C4-2B (cell line): Measurements from ENCODE around the gene USP2.
A peak's percentile ranks its signal among the peaks of the same experiment; 100 is the strongest.

Source experiments
- H3K27ac ChIP-seq: fragments of 450-650 bp; 2 replicates; pipeline ENCODE4 v1.5.1; 2017
- ZFX ChIP-seq: fragments of 450-650 bp; IDR thresholded peaks from 2 replicates; pipeline ENCODE4 v1.6.1; 2017
- TF ChIP-seq, protein P1 (sequence below): fragments of 450-650 bp; conservative IDR thresholded peaks from 2 replicates; pipeline ENCODE4 v1.5.1; 2017; ENCODE audit warnings: mild to moderate bottlenecking

USP2 gene

DNA sequence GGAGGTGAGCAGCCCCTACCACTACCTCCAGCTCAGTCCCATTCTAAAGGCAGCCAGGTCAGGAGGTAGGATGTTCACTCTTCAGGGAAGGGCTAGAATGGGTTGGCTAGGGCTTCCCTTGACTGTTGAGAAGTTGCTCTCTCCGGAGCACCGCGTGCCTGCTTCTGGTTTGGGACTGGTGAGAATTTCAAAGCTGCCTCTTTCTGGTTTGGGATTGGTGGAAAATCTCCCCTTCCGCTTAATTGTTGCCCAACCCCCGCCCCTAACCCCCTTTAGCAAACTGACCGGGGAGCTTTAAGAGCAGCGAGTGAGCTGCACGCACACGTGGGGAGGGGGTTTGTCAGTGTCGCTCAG lies 686 bp downstream of the USP2 start:
- peak overlapping the region; percentile 23 for H3K27ac ChIP-seq
- no peak for TF ChIP-seq ZFX
- TF ChIP-seq, protein P1, sequence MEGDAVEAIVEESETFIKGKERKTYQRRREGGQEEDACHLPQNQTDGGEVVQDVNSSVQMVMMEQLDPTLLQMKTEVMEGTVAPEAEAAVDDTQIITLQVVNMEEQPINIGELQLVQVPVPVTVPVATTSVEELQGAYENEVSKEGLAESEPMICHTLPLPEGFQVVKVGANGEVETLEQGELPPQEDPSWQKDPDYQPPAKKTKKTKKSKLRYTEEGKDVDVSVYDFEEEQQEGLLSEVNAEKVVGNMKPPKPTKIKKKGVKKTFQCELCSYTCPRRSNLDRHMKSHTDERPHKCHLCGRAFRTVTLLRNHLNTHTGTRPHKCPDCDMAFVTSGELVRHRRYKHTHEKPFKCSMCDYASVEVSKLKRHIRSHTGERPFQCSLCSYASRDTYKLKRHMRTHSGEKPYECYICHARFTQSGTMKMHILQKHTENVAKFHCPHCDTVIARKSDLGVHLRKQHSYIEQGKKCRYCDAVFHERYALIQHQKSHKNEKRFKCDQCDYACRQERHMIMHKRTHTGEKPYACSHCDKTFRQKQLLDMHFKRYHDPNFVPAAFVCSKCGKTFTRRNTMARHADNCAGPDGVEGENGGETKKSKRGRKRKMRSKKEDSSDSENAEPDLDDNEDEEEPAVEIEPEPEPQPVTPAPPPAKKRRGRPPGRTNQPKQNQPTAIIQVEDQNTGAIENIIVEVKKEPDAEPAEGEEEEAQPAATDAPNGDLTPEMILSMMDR: no peak

DNA sequence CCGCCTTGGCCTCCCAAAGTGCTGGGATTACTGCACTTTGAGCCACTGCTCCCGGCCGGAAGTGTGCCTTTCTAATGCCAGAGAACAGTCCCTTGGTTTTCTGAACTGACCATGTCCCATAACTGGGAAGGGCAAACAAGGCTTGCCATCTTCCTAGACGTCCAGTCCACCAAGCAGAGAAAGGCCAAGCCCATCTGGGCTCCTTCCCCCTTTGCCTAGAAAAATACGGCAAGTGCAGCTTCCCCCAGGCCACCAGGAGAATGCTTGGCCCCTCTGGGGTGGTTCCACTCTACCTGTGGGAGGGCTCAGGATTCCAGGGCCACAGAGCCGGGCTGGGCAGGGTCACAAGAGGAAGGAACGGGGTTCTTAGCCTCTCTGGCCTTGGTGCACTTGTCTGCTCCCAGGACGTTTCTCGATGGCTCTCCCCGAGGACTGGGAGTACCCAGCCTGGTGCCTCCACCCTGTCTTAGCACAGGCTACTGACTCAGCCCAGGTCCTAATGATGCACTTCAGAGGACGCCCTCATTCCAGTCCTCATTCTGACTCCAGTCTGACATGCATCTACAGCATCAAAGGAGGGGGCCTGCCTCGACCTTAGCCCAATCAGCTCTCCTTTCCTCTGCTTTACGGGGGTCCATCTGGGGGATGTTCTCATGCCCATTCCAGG lies 1.2 kb downstream of the USP2 start:
- TF ChIP-seq, protein P1: no peak
- TF ChIP-seq ZFX: no peak
- H3K27ac ChIP-seq: no peak overlapping the region

DNA sequence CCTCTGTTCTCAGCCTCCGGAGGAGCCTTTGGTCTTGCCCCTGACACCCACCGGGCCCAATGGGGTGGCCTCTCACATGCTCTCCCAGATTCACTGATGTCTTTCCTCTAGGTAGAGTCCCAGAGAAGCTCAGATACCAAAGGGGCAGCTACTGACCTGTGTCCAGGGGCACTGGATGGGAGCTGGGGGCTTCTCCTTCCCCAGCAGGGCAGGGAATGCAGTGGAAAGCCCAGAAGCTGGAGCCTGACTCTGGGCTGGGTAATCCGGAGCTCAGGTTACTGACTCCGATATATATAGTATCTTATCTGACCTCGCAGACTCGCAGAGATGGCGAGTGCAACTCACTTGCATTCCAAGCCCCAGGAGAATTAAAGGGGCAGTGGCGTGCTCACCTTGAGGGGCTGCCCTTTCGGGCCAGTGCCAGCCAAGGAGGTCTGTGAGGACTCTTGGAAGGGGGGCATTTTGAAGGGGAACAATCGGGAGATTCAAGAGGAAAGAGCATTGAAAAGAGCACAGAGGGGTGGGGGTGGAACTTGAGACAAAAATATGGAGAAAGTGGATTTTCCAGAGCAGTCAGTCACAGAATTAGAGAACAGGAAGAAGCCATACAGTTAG lies 2.5 kb downstream of the USP2 start:
- no peak for TF ChIP-seq ZFX
- TF ChIP-seq, protein P1: no peak
- H3K27ac ChIP-seq: no peak overlapping the region

DNA sequence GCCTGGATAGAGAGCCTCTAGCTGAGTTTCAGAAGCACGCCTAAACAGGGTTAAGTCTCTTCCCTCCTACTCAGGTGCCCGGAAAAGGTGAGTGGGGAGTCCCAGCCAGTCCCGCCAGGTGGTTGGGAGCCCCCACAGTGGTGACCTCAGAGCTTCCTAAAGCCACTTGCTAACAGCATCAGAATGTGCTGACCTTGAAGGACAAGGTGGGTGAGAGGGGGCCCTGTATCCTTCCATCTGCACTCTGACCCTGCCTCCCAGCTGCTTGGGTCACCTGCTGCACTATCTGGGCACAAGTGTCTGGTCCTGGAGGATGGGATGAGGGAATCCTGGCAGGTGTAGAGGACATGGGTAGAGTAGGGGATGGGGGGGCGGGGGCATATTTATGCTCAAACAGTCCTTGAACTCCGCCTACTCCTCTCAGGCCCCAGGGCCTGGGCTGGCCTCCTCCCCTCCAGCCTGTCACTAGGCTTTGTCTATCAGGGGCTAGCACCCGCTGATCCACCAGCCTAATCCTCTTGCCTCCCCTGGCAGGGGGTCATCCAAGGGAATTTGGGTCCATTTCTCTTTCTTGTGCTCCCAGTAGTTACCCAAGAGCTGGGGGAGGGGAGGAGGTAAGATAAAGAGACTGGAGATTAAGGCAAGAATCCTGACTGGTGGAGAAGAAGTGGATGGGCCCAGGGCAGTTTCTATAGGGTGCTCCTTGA lies 3.4 kb downstream of the USP2 start:
- TF ChIP-seq, protein P1: no peak
- TF ChIP-seq ZFX: no peak
- no peak overlapping the region for H3K27ac ChIP-seq

DNA sequence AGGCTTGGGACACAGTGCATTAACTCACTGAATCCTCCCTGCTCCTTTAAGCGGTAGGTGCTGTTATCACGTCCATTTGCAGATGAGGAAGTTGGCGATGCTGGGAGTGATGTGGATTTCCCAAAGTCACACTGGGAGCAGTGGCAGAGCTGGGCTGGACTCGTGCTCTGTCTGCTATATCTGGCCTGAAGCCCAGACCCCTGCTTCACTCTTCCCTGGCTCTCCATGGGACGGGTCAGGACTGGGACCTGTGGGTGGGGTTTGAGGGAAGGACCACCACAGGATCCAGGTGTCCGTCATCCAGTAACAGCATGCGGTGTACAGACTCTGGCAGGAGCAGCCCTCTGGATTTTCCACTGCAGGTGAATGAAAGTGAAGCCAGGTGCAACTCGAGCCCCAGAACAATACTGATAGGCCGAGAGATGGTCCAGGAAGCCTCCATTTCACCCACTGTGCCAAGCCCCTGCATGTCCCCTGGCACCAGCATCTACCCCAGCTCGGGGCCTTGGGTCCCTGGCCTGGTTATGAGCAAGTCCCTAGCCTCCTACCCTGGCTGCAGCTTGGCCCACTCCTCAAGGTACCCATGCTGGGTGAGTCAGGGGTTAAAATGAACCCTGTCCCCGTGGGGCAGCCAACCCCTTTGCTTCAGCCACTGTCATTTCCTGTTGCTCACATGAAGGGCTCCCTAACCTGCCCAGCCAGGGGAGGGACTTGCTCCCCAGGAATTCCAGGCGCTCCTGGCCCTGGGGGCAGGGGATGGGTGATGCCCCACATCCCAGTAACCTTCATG lies 4.2 kb downstream of the USP2 start:
- H3K27ac ChIP-seq: no peak overlapping the region
- TF ChIP-seq ZFX: no peak
- TF ChIP-seq, protein P1: no peak

DNA sequence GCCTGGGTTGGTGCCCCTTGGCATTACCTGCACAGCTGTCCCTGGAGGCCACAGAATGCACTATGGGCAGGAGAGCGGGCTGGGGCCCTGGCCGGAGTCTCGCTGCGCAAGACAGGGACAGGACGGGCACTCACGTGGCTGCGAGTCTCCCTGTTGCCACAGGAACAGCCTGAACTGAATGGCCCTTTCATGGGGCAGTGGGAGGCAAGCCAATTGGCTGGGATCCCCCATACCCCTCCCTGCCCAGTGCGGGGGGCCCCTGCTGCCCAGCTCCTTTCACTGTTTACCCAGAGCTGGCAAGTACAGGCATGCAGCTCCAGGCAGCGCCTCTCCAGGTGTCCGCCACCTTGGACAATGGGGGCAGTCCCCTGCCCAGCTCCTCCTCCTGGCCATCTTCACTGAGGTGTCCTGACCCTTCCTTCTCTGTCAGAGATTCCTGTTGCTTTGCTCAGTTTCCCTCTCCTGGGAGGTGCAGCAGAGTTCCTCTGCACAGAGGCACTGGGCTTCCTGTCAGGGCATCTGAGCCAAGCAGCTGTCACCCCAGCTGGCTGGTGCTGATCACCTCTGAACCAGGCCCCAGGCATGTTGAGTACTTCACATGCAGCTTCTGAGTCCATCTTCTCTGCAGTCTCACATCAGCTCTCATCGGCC lies 5.2 kb downstream of the USP2 start:
- no peak overlapping the region for H3K27ac ChIP-seq
- TF ChIP-seq, protein P1: no peak
- no peak for TF ChIP-seq ZFX
